HUES6 (cell line): ENCODE data around the gene EPO.

ENCODE experiments used
- H3K27ac ChIP-seq: 2 replicates; pipeline ENCODE4 v1.7.0; 2013; ENCODE audit warnings: low read depth, mild to moderate bottlenecking, low read length, inconsistent platforms
- H3K27me3 ChIP-seq: 2 replicates; pipeline ENCODE4 v1.6.1; 2013; ENCODE audit warnings: low read length; ENCODE audit not compliant: control insufficient read depth, insufficient read depth
- H3K36me3 ChIP-seq: 2 replicates; pipeline ENCODE4 v1.6.1; 2013; ENCODE audit warnings: low read length; ENCODE audit not compliant: control insufficient read depth, insufficient read depth
- H3K4me1 ChIP-seq: 2 replicates; pipeline ENCODE4 v1.6.1; 2013; ENCODE audit warnings: low read length; ENCODE audit not compliant: control insufficient read depth, insufficient read depth
- H3K4me3 ChIP-seq: 2 replicates; pipeline ENCODE4 v1.5.1; 2013; ENCODE audit warnings: low read depth, low read length
- H3K9ac ChIP-seq: one replicate; pipeline ENCODE4 v1.6.1; 2013; ENCODE audit warnings: mild to moderate bottlenecking, low read length
- H3K9me3 ChIP-seq: 2 replicates; pipeline ENCODE4 v1.6.1; 2013; ENCODE audit warnings: low read depth, low read length; ENCODE audit not compliant: control insufficient read depth, insufficient read depth

Gene EPO

DNA sequence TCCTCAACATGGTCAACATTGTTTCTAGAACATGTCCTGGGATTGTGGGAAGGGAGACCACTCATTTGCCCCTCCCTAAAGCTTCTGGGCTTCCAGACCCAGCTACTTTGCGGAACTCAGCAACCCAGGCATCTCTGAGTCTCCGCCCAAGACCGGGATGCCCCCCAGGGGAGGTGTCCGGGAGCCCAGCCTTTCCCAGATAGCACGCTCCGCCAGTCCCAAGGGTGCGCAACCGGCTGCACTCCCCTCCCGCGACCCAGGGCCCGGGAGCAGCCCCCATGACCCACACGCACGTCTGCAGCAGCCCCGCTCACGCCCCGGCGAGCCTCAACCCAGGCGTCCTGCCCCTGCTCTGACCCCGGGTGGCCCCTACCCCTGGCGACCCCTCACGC lies at the start of gene EPO:
Gene EPO (plus strand): TSS at position 190 of the 392 bp plus-strand sequence. CDS start 513 bp downstream, outside the sequence.
- Histone ChIP-seq H3K27ac (no peak within 1 kb of the TSS), H3K9ac (peak within 1 kb of the TSS; percentile 19), H3K27me3 (peaks cover 49% of the 10 kb centered on the region)

DNA sequence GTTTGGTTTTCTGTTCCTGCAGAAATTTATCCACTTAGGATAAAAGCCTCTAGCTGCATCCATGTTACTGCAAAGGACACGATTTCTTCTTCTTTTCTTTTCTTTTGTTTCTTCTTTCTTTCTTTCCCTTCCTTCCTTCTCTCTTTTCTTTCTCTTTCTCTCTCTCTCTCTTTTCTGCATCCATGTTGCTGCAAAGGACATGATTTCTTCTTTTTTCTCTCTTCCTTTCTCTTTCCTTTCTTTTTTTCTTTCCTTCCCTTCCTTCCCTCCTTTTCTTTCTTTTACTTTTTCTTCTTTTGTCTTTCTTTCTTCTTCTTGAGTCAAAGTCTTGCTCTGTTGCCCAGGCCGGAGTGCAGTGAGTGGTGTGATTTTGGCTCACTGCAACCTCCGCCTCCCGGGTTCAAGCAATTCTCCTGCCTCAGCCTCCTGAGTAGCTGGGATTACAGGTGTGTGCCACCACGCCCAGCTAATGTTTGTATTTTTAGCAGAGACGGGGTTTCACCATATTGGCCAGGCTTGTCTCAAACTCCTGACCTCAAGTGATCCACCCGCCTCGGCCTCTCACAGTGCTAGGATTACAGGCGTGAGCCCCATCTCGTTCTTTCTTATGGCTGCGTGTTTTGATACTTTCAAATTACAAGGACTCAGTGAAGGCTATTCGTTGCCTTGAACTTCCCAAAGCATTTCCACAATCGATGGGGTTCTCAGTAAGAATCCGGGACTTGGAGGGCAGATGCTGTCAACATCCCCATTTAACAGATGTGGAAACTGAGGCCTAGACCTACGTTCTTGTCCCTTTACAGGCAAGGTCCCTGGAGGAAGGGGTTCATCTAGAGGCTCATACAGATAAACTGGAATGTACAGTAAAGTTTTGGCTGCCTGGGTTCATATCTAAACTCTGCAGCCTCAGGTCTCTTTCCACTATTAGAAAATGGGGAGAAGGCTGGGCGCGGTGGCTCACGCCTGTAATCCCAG lies 48.6 kb upstream of the EPO start:
- H3K27ac ChIP-seq: no peak overlapping the region
- no peak overlapping the region for H3K4me3 ChIP-seq
- H3K9me3 ChIP-seq: no peaks in the 10 kb centered on the region
- H3K36me3 ChIP-seq: peaks cover 2% of the 10 kb centered on the region
- no peaks in the 10 kb centered on the region for H3K4me1 ChIP-seq
- H3K27me3 ChIP-seq: peaks cover 8% of the 10 kb centered on the region; the same call in 1 of the 2 replicates
- H3K9ac ChIP-seq: no peak overlapping the region

More for the DNA sequence above, at the start of gene EPO:
- Histone ChIP-seq H3K4me3 (peak within 1 kb of the TSS; percentile 58), H3K36me3 (no peaks in the 10 kb centered on the region), H3K9me3 (peaks cover 14% of the 10 kb centered on the region; the same call in 1 of the 2 replicates), H3K4me1 (peaks cover 7% of the 10 kb centered on the region)

DNA sequence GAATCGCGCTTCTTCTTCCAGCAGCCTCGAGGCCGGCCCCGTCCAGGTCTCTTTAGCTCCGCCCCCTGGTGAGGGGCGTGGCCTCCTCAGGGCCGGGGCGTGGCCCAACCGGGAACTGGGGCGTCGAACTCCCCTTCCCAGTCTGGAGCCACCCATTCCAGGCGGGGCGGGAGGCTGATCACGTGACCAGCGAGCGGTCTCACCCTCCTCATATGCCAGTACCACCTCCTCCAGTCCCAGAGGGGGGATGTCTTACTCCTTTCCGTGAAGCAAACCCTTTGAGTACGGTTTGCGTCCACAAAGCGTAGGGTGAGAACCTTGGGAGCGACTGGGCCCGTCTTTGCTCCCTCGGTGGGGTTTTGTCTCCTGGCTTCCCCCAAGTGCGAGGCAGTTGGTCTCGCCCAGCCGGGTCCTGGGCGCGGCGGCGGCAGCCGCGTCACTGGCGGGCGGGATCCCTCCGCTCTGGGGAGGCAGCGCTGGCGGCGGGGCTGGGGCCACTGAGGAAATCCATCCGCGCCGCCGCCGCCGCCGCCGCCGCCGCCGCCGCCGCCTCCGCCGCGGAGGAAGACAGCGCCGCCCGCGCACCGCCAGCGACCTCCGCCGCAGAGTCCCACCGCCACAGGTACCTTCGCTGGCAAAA lies 46.8 kb upstream of the EPO start, which contains the start of gene GNB2:
Gene GNB2 (plus strand): TSS at position 439 of the 640 bp plus-strand sequence. CDS start 2,526 bp downstream, outside the sequence.
- Histone ChIP-seq H3K4me3 (peak within 1 kb of the TSS; percentile 65), H3K27me3 (peaks cover 8% of the 10 kb centered on the region; the same call in 1 of the 2 replicates), H3K9me3 (no peaks in the 10 kb centered on the region), H3K9ac (peak within 1 kb of the TSS; percentile 97), H3K27ac (peak within 1 kb of the TSS; percentile 97), H3K4me1 (no peaks in the 10 kb centered on the region), H3K36me3 (peaks cover 20% of the 10 kb centered on the region)

DNA sequence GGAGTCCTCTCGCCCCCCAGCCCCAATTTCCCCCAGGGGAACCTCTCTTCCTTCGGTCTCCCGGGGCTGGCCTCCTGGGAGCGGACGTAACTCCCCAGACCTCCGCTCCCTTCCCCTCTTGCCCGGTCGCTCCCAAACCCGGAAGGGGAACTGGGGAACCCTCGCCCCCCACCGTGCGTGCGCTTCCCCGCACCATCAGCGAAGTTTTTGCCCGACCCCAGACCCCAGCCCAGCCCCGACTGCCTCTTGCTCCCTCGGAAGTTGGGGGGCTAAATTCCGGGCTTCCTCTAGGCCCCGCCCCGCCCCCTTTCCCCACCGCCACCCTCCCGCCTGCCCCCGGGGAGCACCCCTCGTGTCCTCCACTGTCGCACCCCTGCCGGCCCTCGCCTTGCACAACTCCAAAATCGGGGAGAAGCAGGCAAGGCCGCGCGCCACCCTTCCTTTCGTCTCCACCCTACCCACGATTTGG lies 46.3 kb upstream of the EPO start:
- Histone ChIP-seq H3K27me3 (peaks cover 8% of the 10 kb centered on the region; the same call in 1 of the 2 replicates), H3K4me1 (no peaks in the 10 kb centered on the region), H3K9ac (peak overlapping the region; percentile 77), H3K4me3 (peak overlapping the region; percentile 65), H3K36me3 (peaks cover 23% of the 10 kb centered on the region), H3K27ac (no peak overlapping the region; the same call in 1 of the 2 replicates), H3K9me3 (no peaks in the 10 kb centered on the region)

DNA sequence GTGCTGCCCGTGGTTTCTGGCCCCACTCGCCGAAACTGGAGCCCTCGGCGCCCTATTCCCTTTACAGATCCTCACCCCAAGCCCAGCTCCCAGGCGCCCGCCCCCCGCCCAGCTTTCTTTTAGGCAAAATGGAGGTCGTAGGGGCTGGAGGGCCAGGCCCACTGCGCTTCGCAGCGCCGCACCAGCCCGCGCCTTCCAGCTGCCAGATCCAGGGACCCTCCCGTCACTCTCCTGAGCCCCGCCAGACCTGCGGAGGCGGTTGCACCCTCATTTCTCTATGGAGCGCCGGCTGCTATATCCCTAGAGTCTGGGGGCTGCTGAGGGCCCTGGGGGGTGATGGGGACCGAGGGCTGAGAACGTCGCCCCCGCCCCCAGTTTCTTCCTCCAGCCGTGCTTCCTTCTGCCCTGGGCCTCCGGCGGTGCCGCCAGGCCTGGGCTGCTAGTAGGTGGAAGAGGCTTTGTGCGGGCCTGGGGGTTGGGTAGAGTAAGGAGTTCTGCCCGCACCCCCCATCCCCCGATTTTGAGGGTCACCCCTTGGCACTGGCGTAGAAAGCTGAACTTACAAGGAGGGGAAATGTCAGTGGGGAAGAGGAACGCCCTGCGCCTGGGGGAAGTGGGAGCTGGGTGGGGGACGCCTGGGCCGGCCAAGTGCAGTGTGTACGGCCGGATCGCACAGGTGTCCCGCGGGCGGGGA lies 45.7 kb upstream of the EPO start:
- H3K27me3 ChIP-seq: peaks cover 8% of the 10 kb centered on the region; the same call in 1 of the 2 replicates
- H3K4me3 ChIP-seq: peak overlapping the region; percentile 65
- H3K36me3 ChIP-seq: peaks cover 27% of the 10 kb centered on the region
- H3K4me1 ChIP-seq: no peaks in the 10 kb centered on the region; the same call in 1 of the 2 replicates
- H3K27ac ChIP-seq: no peak overlapping the region; the same call in 1 of the 2 replicates
- peak overlapping the region; percentile 77 for H3K9ac ChIP-seq
- no peaks in the 10 kb centered on the region for H3K9me3 ChIP-seq

DNA sequence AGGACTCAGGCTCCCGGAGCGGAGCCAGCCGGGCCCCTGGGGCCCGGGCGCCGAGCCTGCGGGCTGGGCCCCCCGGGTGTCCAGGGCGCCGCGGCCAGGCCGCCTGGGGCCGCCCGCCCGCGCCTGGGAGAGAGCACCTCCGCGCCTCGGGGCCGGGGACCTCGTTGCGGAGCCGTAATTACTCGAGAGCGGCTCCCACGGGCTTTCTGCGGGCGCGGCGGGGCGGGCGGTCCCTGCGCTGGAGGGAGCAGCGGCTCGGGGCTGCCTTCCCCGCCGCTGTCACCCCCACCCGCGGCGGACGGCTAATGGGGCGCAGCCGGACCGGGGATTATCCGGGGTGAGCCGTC lies 45.2 kb upstream of the EPO start:
- H3K27ac ChIP-seq: no peak overlapping the region
- peaks cover 30% of the 10 kb centered on the region for H3K36me3 ChIP-seq
- H3K4me3 ChIP-seq: peak overlapping the region; percentile 65
- H3K9me3 ChIP-seq: no peaks in the 10 kb centered on the region
- H3K9ac ChIP-seq: no peak overlapping the region
- no peaks in the 10 kb centered on the region; the same call in 1 of the 2 replicates for H3K4me1 ChIP-seq
- H3K27me3 ChIP-seq: peaks cover 8% of the 10 kb centered on the region; the same call in 1 of the 2 replicates

DNA sequence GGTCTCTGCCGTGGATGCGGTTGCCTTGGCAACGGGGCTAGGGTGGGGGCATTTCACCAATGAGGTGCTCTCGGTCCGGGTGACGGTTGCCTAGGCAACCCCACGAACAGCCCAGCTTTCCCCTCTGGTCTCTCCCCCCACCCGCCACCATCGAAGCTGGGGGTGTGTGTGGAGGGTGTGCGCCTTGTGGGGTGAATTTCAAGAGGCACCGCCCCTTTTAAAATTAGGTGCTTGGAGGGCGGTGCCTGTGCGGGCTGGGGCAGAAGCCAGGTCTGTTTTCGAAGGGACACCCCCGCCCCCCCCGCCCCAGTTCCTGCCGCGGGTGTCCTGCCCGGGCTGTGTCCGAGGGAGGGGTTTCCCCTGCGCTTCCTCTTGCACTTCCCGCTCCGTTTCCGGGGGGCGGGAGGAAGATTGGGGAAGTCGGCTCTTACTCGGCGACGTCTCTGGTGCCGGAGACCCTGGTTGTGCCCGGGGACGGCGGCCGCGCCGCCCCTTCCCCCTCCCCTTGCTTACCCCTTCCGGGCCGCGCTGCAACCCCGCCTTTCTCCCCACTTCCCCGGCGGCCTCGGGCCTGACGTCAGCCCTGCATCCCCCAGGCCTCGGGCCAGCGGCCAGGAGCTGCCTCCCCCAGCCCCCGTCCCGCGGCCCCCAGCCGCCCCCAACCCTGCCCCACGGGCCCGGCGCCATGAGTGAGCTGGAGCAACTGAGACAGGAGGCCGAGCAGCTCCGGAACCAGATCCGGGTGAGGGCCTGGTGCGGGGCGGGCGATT lies 44.5 kb upstream of the EPO start:
- Histone ChIP-seq H3K9me3 (no peaks in the 10 kb centered on the region), H3K27ac (no peak overlapping the region), H3K27me3 (peaks cover 8% of the 10 kb centered on the region; the same call in 1 of the 2 replicates), H3K4me3 (peak overlapping the region; percentile 65), H3K4me1 (peaks cover 6% of the 10 kb centered on the region; the same call in 1 of the 2 replicates), H3K36me3 (peaks cover 37% of the 10 kb centered on the region), H3K9ac (no peak overlapping the region)

DNA sequence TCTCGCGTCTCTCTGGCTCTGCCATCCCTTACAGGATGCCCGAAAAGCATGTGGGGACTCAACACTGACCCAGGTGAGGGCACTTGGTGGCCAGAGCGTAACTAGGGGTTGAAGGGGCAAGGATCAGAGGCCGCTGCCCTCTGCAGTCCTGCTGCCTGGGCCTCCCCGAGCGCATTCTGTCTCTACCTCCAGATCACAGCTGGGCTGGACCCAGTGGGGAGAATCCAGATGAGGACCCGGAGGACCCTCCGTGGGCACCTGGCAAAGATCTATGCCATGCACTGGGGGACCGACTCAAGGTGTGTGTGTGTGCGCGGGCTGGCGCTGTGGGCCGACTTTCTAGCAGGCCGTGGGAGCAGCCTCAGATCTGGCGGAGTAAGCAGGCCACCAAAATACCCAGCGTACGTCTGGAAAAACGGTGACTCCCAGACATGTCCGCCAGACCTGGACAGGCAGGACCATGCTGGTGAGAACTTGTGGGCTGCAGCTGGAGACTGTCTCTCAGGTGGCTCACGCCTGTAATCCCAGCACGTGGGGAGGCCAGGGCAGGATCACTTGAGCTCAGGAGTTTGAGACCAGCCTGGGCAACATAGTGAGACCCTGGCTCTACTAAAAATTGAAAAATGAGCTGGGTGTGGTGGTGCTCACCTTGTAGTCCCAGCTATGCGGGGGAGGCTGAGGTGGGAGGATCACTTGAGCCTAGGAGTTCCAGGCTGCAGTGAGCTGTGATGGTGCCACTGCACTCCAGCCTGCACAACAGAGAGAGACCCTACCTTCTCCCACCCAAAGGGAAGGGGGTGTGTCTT lies 43.6 kb upstream of the EPO start:
- H3K4me1 ChIP-seq: peaks cover 9% of the 10 kb centered on the region; the same call in 1 of the 2 replicates
- peak overlapping the region; percentile 65; the same call in 1 of the 2 replicates for H3K4me3 ChIP-seq
- no peak overlapping the region for H3K27ac ChIP-seq
- H3K36me3 ChIP-seq: peaks cover 47% of the 10 kb centered on the region
- H3K27me3 ChIP-seq: peaks cover 8% of the 10 kb centered on the region; the same call in 1 of the 2 replicates
- no peaks in the 10 kb centered on the region for H3K9me3 ChIP-seq
- H3K9ac ChIP-seq: no peak overlapping the region

DNA sequence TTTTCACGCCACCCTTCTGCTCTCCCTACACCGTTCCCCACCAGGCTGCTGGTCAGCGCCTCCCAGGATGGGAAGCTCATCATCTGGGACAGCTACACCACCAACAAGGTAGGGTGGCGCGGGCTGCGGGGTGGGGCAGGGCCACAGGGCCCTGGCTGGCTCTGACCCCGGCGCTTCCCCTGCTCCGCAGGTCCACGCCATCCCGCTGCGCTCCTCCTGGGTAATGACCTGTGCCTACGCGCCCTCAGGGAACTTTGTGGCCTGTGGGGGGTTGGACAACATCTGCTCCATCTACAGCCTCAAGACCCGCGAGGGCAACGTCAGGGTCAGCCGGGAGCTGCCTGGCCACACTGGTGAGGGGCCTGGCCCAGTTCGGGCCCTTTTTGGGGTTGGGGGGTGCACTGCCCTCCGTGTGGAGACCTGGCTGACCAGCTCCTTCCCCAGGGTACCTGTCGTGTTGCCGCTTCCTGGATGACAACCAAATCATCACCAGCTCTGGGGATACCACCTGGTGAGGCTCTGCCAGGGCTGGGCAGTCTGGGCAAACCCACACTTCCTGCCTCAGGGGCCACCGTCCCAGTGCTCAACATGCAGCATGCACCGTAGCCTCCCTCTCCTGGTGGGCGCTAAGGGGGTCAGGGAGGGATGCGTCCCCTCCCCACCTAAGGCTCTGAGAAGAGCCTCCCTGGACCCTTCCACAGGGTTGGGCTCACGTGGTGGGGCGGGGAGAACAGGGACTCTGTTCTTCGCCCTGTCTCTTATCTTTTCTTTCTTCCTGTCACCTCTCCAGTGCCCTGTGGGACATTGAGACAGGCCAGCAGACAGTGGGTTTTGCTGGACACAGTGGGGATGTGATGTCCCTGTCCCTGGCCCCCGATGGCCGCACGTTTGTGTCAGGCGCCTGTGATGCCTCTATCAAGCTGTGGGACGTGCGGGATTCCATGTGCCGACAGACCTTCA lies 42.7 kb upstream of the EPO start:
- no peaks in the 10 kb centered on the region for H3K9me3 ChIP-seq
- no peak overlapping the region for H3K4me3 ChIP-seq
- no peak overlapping the region for H3K27ac ChIP-seq
- peaks cover 18% of the 10 kb centered on the region for H3K4me1 ChIP-seq
- H3K27me3 ChIP-seq: peaks cover 2% of the 10 kb centered on the region; the same call in 1 of the 2 replicates
- peaks cover 55% of the 10 kb centered on the region for H3K36me3 ChIP-seq
- no peak overlapping the region for H3K9ac ChIP-seq
